ENCODE data around the gene CACNA2D1.

- TF ChIP-seq CTCF (conservative IDR thresholded peaks at IDR 0.05 in 1 of 2, IDR thresholded peaks at IDR 0.05 in 1 of 2; ENCODE audit: low read depth in 1 of 2, low read length in 2 of 2) (no peak), EZH2 (IDR thresholded peaks at IDR 0.05; ENCODE audit: low read length, missing control alignments) (no peak)
Observed at GRCh38 chr7:82114237-82114636, 329.3 kb downstream of the CACNA2D1 start.

All from fibroblast of lung (primary cell).